Left lobe of liver (tissue), 2 donors: Measurements from ENCODE around the gene PIGP. TPM values are rescaled to one million over a fixed set of nuclear protein-coding genes. Genes with fewer than 3 reads are reported as not detected.
"Not testable (repeated sequence)": the region's sequence is repeated elsewhere in the genome, so short reads cannot be mapped to it uniquely, and the experiment has no call there.

Experiments
- ATAC-seq: fragments of 200-7000 bp; cut with Tn5 transposase; one replicate; pipeline ENCODE4 v1.9.1; 2020; ENCODE audit warnings: mild to moderate bottlenecking, moderate library complexity
- DNase-seq: peaks from one replicate; pipeline ENCODE4 v3.0.0-alpha.2; 2020; ENCODE audit warnings: low spot score
- total RNA-seq: library from RNA; stranded (reverse); gene quantifications from one replicate; pipeline ENCODE4 v1.2.1, GENCODE V29; 2021
- donor health status: DM: no; HTN: no; CAD: no; lungs with moderate emphysema.
- donor health status: DM: no; HTN: yes; CAD: no.

The PIGP gene
- total RNA-seq, 1 donor from 2014 or later = 13.6 TPM

- no peak for DNase-seq
- ATAC-seq = no peak
These were observed 3.4 kb upstream of the PIGP start for GRCh38 chr21:37076087-37076850.

- DNase-seq (no peak), ATAC-seq (no peak)
These were observed 2.4 kb upstream of the PIGP start for GRCh38 chr21:37075214-37075770.

- DNase-seq (no peak), ATAC-seq (no peak)
These were observed 1.7 kb upstream of the PIGP start for GRCh38 chr21:37074546-37074945.

GRCh38 chr21:37074197-37074510 lies 1.3 kb upstream of the PIGP start:
- DNase-seq (no peak), ATAC-seq (peak; percentile 28)

- peak; percentile 58 for ATAC-seq
- DNase-seq = peak; percentile 71
These were observed 736 bp upstream of the PIGP start for GRCh38 chr21:37073417-37074196.

GRCh38 chr21:37072274-37072987 lies 440 bp downstream of the PIGP start:
- peak; percentile 65 for ATAC-seq
- DNase-seq = no peak

GRCh38 chr21:37071561-37072273 lies 1.2 kb downstream of the PIGP start:
- DNase-seq (no peak), ATAC-seq (no peak)

GRCh38 chr21:37065561-37066177 lies 7.2 kb downstream of the PIGP start:
- DNase-seq = no peak
- no peak for ATAC-seq

GRCh38 chr21:37064841-37065240 lies 8.0 kb downstream of the PIGP start:
- DNase-seq (no peak), ATAC-seq (no peak)

- ATAC-seq (no peak), DNase-seq (no peak)
These were observed 9.4 kb downstream of the PIGP start for GRCh38 chr21:37063433-37063832.

GRCh38 chr21:37062593-37062935 lies 10.3 kb downstream of the PIGP start:
- no peak for DNase-seq
- ATAC-seq = no peak

GRCh38 chr21:37061926-37062592 lies 10.8 kb downstream of the PIGP start:
- no peak for DNase-seq
- no peak for ATAC-seq

GRCh38 chr21:37060296-37060695 lies 12.6 kb downstream of the PIGP start:
- DNase-seq (no peak), ATAC-seq (peak; percentile 19)

GRCh38 chr21:37059181-37059580 lies 13.7 kb downstream of the PIGP start:
- no peak for DNase-seq
- ATAC-seq = no peak

GRCh38 chr21:37058261-37058660 lies 14.6 kb downstream of the PIGP start:
- DNase-seq (no peak), ATAC-seq (no peak)

- ATAC-seq = no peak
These were observed 15.3 kb downstream of the PIGP start for GRCh38 chr21:37057614-37058013.

GRCh38 chr21:37055271-37055855 lies 17.5 kb downstream of the PIGP start:
- ATAC-seq (no peak), DNase-seq (no peak)

More at GRCh38 chr21:37057614-37058013, 15.3 kb downstream of the PIGP start:
- DNase-seq = no peak

- not testable (repeated sequence) for ATAC-seq, DNase-seq
These were observed 23.1 kb downstream of the PIGP start for GRCh38 chr21:37049741-37050140.

- no peak for DNase-seq
- ATAC-seq = no peak
These were observed 25.8 kb downstream of the PIGP start for GRCh38 chr21:37047079-37047478.
